Transverse colon (tissue), 4 donors: ENCODE results near the gene LRCH3. TPM values are rescaled to one million over a fixed set of nuclear protein-coding genes. Genes with fewer than 3 reads are reported as not detected.
A peak's percentile ranks its signal among the peaks of the same experiment; 100 is the strongest.

Source experiments
- DNase-seq: peaks from one replicate; pipeline ENCODE4 v3.0.0-alpha.2; 2019
- H3K27ac ChIP-seq, 4 donors: fragments of 200-600 bp; sonication (generic); 2 replicates each; pipeline ENCODE4 v1.5.1; 2016 to 2018; ENCODE audit warnings: inconsistent platforms in 4 of 4
- H3K27me3 ChIP-seq: fragments of 200-600 bp; sonication (generic); 2 replicates; pipeline ENCODE4 v1.5.1; 2017; ENCODE audit warnings: inconsistent platforms
- H3K36me3 ChIP-seq, 4 donors: fragments of 200-600 bp; sonication (generic); 2 replicates each; pipeline ENCODE4 v1.5.1; 2017 to 2019; ENCODE audit warnings: inconsistent platforms in 4 of 4
- H3K4me1 ChIP-seq, 4 donors: fragments of 200-600 bp; sonication (generic); 2 replicates each; pipeline ENCODE4 v1.5.1; 2017 to 2020; ENCODE audit warnings: inconsistent platforms in 4 of 4
- H3K4me3 ChIP-seq, 4 donors: fragments of 200-600 bp; sonication (generic); 1 replicate in 1 of 4; 2 replicates in 3 of 4; pipeline versions ENCODE4 v1.5.1 to v1.6.1; 2017 to 2019; ENCODE audit warnings: inconsistent platforms in 4 of 4
- H3K9me3 ChIP-seq, 2 donors: fragments of 200-600 bp; sonication (generic); 2 replicates each; pipeline ENCODE4 v1.5.1; 2017 to 2019; ENCODE audit warnings: inconsistent platforms in 2 of 2
- CTCF ChIP-seq, 5 experiments: fragments of 200-600 bp in 3 of 5; fragments of 450-650 bp in 2 of 5; sonication (generic) in 3 of 5; IDR thresholded peaks; 1 replicate in 2 of 5; 2 replicates in 3 of 5; pipeline ENCODE4 v1.5.1; 2016 to 2017; ENCODE audit warnings: antibody characterized with exemption in 5 of 5, inconsistent platforms in 3 of 5, mild to moderate bottlenecking in 2 of 5, moderate library complexity in 1 of 5
- EP300 ChIP-seq: sonication (generic); formaldehyde crosslinking; IDR thresholded peaks from one replicate; pipeline ENCODE4 v1.6.1; 2017; ENCODE audit warnings: antibody characterized with exemption, low read depth
- POLR2A ChIP-seq: fragments of 450-650 bp; IDR thresholded peaks from one replicate; pipeline ENCODE4 v1.6.1; 2016; ENCODE audit warnings: antibody characterized with exemption, mild to moderate bottlenecking, moderate library complexity
- POLR2AphosphoS5 ChIP-seq, 3 donors: sonication (generic); formaldehyde crosslinking; IDR thresholded peaks; one replicate each; pipeline ENCODE4 v1.6.1; 2016; ENCODE audit warnings: antibody characterized with exemption in 3 of 3
- WGBS, 2 donors: methylation state at CpG; one replicate each; pipeline ENCODE4 v1.1.5; 2018; ENCODE audit warnings: low coverage in 1 of 2; 5-methylcytosine and 5-hydroxymethylcytosine counted together
- in situ Hi-C, 4 donors: fragments of 200-750 bp; cut with MboI; loops; one replicate each; pipeline versions ENCODE4 v1.15.0 to v1.15.1; 2017; ENCODE audit warnings: low sequenced_read_pairs in 3 of 4, low pct_ligation_motif_present in 1 of 4, low pct_unique_long_range_greater_than_20kb in 1 of 4
- intact Hi-C: fragments of 100-400 bp; cut with DNase I; formaldehyde crosslinking; loops from one replicate; pipeline ENCODE4 v1.15.1; 2023; ENCODE audit warnings: low total_unique reads
- total RNA-seq, 4 donors: library from RNA; depleted of rRNA; stranded (reverse); fragments of >200 nt; gene quantifications; one replicate each; pipeline ENCODE4 v1.1.0, GENCODE V29; 2016

Gene LRCH3
- total RNA-seq, 4 donors from 2014 or later = 36.0 to 122 (median 51.2) TPM

GRCh38 chr3:197836244-197836643 is 45.2 kb downstream of the LRCH3 start:
- Histone ChIP-seq H3K27me3 (no peaks in the 10 kb centered on the region), H3K4me1 (no peaks in the 10 kb centered on the region), H3K27ac (no peak overlapping the region), H3K4me3 (no peak overlapping the region), H3K36me3 (peaks cover 0 to 76% (median 31%) of the 10 kb centered on the region in 4 donors), H3K9me3 (no peaks in the 10 kb centered on the region)
- intact Hi-C loops = no loop called here
- no peak for DNase-seq
- in situ Hi-C loops = no loop called here
- TF ChIP-seq POLR2A (no peak), POLR2AphosphoS5 (IDR thresholded peaks at IDR 0.05) (no peak), EP300 (no peak), CTCF (IDR thresholded peaks at IDR 0.05) (no peak)

GRCh38 chr3:197837282-197837681 is 46.2 kb downstream of the LRCH3 start:
- H3K9me3 ChIP-seq = no peaks in the 10 kb centered on the region
- intact Hi-C loops (no loop called here), in situ Hi-C loops (no loop called here)
- DNase-seq = no peak
- TF ChIP-seq CTCF (IDR thresholded peaks at IDR 0.05) (no peak), POLR2AphosphoS5 (IDR thresholded peaks at IDR 0.05) (no peak), POLR2A (no peak), EP300 (no peak)
- H3K27me3 ChIP-seq = no peaks in the 10 kb centered on the region
- no peak overlapping the region for H3K27ac ChIP-seq
- no peaks in the 10 kb centered on the region for H3K4me1 ChIP-seq
- peaks cover 0 to 76% (median 31%) of the 10 kb centered on the region in 4 donors for H3K36me3 ChIP-seq
- H3K4me3 ChIP-seq = no peak overlapping the region
- WGBS, 2 donors = 90 to 94% methylated on average over 2 of the region's 2 CpGs

- H3K4me1 ChIP-seq = no peaks in the 10 kb centered on the region
- intact Hi-C loops (no loop called here), in situ Hi-C loops (no loop called here)
- no peaks in the 10 kb centered on the region for H3K27me3 ChIP-seq
- WGBS, 2 donors = 98 to 100% methylated on average over 1 to 5 of the region's 5 CpGs
- no peak for DNase-seq
- no peak overlapping the region for H3K4me3 ChIP-seq
- no peak for TF ChIP-seq POLR2AphosphoS5 (IDR thresholded peaks at IDR 0.05)
- TF ChIP-seq POLR2A = no peak
- no peaks in the 10 kb centered on the region for H3K9me3 ChIP-seq
- H3K27ac ChIP-seq = no peak overlapping the region
- peaks cover 0 to 64% (median 27%) of the 10 kb centered on the region in 4 donors for H3K36me3 ChIP-seq
Measured at GRCh38 chr3:197841789-197842188, 50.7 kb downstream of the LRCH3 start.

- Histone ChIP-seq H3K27me3 (no peaks in the 10 kb centered on the region), H3K9me3 (no peaks in the 10 kb centered on the region), H3K4me3 (no peak overlapping the region), H3K27ac (no peak overlapping the region), H3K36me3 (peaks cover 0 to 31% (median 13%) of the 10 kb centered on the region in 4 donors), H3K4me1 (peaks cover 4 to 18% (median 8%) of the 10 kb centered on the region in 4 donors)
- WGBS, 2 donors = 77 to 78% methylated on average over 3 of the region's 3 CpGs
- TF ChIP-seq POLR2AphosphoS5 (IDR thresholded peaks at IDR 0.05) (no peak), CTCF (IDR thresholded peaks at IDR 0.05) (no peak), EP300 (no peak), POLR2A (no peak)
- in situ Hi-C loops (no loop called here), intact Hi-C loops (no loop called here)
- no peak for DNase-seq
Measured at GRCh38 chr3:197846491-197846890, 55.4 kb downstream of the LRCH3 start.

- H3K27ac ChIP-seq = peak overlapping the region; percentile 63 to 69 (median 68)
- TF ChIP-seq POLR2A = no peak
- no peak for TF ChIP-seq EP300
- no peak for TF ChIP-seq CTCF (IDR thresholded peaks at IDR 0.05)
- peak in 1 of 3 donors; percentile 29 for TF ChIP-seq POLR2AphosphoS5 (IDR thresholded peaks at IDR 0.05)
- peaks cover 0 to 30% (median 11%) of the 10 kb centered on the region in 4 donors for H3K36me3 ChIP-seq
Measured at GRCh38 chr3:197847866-197848401, 56.9 kb downstream of the LRCH3 start.

More at GRCh38 chr3:197847866-197848401, 56.9 kb downstream of the LRCH3 start:
- peaks cover 4 to 18% (median 8%) of the 10 kb centered on the region in 4 donors for H3K4me1 ChIP-seq
- in situ Hi-C loops (no loop called here), intact Hi-C loops (no loop called here)
- no peaks in the 10 kb centered on the region for H3K27me3 ChIP-seq
- H3K9me3 ChIP-seq = no peaks in the 10 kb centered on the region
- peak overlapping the region in 3 of 4 donors; percentile 9 to 36 (median 19) for H3K4me3 ChIP-seq
- DNase-seq = peak; percentile 18
- 0 to 18% methylated on average over 5 to 8 of the region's 8 CpGs for WGBS, 2 donors
